Measurements from ENCODE around the gene BBS9.

- TF ChIP-seq POLR2A (IDR thresholded peaks at IDR 0.05) (no peak), CTCF (IDR thresholded peaks at IDR 0.05) (no peak)
Measured at GRCh38 chr7:33109758-33110238, 19.6 kb upstream of the BBS9 start.
